SK-MEL-5 (cell line): ENCODE measurements around the gene CTNNBIP1. TPM values are rescaled to one million over a fixed set of nuclear protein-coding genes. Genes with fewer than 3 reads are reported as not detected.
A peak's percentile ranks its signal among the peaks of the same experiment; 100 is the strongest.

Experiments used
- DNase-seq: peaks from one replicate; pipeline ENCODE4 v3.0.0-alpha.2; 2016; ENCODE audit warnings: low read depth, low spot score
- in situ Hi-C: cut with HindIII; loops from 2 replicates; pipeline ENCODE4 v1.10.0; 2016; ENCODE audit warnings: low sequenced_read_pairs, high pct_unique_total_duplicates, low pct_unique_long_range_greater_than_20kb
- total RNA-seq: library from RNA; depleted of rRNA; stranded (reverse); fragments of >200 nt; shearing (Covaris generic); gene quantifications from 2 replicates; pipeline ENCODE4 v1.2.3, GENCODE V29; 2014

CTNNBIP1 gene
- total RNA-seq, 1 experiment from 2014 or later: 38.3 TPM

DNA sequence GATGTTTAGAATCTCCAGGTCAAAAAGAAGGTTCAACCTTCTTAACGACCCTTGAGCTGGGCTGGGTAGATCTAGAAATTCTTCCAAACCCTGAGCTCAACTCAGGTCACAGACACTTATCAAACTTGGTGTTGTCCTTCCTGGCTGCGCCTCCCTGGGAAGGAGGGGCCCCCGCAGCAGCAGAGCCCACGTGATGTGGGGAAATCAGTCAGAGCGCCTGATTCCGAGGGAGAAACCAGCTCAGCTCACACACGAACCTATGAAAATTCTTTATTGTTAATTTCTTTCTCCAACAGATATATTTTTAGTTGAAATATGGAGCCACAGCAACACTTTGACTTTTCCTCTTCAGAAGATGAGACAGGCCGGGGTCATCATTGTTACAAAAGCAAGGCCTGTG is 62.0 kb downstream of the CTNNBIP1 start:
- in situ Hi-C loops: no loop called here
- DNase-seq: no peak

GRCh38 chr1:9847269-9847668 is 62.8 kb downstream of the CTNNBIP1 start:
- no peak for DNase-seq
- in situ Hi-C loops: no loop called here

GRCh38 chr1:9846611-9847171 is 63.4 kb downstream of the CTNNBIP1 start:
- in situ Hi-C loops: no loop called here
- no peak for DNase-seq

DNA sequence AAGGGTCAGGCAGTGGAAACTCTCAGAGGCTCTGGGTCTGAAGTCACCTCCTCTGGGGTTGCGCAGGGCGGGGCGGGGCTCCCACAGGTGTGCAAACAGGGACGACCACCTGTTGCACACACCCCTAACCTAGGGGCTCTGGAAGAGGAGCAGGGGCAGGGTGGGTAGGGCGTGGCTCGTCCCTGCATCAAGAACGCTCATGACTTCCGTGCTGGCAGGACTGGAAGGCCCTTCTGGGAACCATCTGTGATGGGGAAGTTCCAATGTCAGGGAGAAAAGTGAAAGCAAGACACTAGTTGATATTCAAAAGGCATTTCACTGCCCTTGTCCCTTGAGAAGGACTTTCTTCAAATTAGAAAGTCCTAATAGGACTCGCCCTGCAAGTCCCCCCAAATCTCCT is 64.2 kb downstream of the CTNNBIP1 start:
- in situ Hi-C loops: no loop called here

GRCh38 chr1:9844756-9845155 is 65.3 kb downstream of the CTNNBIP1 start:
- in situ Hi-C loops: no loop called here

More for the DNA sequence above, 64.2 kb downstream of the CTNNBIP1 start:
- DNase-seq: no peak

DNA sequence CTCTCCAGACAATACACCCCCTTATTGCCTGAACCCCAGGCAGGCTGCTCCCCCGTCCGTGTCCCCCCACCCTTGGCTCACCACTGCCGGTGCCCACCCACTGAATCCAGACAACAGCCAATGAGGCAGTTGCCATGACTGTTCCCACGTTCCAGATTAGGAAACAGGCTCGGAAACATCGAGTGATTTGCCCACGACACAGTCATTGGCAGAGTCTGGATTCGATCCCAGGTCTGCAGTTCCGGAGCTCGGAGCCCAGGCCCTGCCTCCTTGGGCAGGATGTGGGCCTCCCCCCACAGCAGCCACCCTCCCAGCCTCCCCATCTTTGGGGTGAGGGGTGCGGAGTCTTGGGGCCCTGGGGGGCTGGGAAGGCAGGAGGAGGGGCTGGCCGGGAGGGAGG is 66.0 kb downstream of the CTNNBIP1 start:
- DNase-seq: no peak
- in situ Hi-C loops: no loop called here

More at GRCh38 chr1:9844756-9845155, 65.3 kb downstream of the CTNNBIP1 start:
- DNase-seq: no peak

DNA sequence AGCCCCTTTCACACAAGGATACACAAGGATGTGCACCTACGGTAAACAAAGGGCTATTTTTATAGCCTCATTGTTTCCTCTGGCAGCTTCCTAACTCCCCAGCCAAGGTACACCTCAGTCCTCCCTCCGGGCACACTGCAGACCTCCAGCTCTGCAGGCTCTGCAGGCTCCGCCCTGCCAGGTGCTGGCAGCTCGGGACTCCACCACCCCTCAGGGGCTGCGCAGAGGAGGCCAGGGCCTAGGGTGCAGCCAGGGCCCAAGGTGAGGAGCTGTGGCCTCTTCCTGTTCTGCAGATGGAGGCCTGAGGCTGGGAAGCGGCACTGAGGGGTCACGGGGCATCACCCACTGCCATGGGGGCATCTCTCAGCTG is 66.5 kb downstream of the CTNNBIP1 start:
- no peak for DNase-seq
- in situ Hi-C loops: no loop called here

- in situ Hi-C loops: no loop called here
- DNase-seq: no peak
Measured at GRCh38 chr1:9842781-9843575, 67.1 kb downstream of the CTNNBIP1 start.

DNA sequence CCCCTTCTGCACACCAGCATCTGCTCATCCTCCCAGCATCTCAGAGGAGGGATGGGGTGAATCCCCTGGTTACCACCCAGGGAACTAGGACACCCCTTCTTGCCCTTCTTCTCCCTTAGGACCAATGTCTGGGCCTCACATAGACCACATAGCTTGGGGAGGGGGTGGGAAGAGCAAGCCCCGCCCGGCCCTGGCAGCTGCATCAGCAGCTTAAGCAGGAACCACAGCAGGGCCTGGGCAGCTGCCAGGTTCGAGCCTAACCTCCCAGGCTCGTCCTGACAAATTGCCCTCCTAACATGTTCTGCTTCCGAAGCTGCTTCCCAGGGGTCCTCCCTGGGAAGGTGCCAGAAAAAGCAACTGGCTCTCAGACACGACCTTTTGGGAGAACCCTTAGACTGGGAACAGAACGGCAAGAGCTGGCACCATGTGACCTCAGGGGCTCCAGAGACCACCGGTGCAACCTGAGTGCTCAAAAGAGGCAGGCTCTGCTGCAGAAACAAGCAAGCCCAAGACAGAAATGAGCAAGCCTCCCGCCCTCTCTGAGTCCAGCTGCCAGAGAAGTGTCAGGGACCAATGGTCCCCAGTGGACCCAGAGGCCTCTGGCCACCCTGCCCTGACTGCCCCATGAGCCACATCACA is 67.9 kb downstream of the CTNNBIP1 start:
- DNase-seq: no peak
- in situ Hi-C loops: no loop called here

DNA sequence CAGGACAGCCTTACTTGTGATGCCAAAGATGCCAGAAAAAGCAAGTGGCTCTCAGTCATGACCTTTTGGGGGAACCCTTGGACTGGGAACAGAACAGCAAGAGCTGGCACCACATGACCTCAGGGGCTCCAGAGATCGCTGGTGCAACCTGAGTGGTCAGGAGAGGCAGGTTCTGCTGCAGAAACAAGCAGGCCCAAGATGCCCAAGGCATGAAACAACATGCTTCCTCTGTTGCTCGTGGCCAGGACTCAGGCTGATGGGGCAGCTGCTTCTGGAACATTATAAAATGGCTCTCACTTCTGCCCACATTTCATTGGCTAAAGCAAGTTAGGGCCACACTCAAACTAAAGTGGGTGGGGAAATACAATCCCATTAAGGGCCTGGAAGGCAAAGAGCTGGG is 68.6 kb downstream of the CTNNBIP1 start:
- DNase-seq: no peak
- in situ Hi-C loops: no loop called here

DNA sequence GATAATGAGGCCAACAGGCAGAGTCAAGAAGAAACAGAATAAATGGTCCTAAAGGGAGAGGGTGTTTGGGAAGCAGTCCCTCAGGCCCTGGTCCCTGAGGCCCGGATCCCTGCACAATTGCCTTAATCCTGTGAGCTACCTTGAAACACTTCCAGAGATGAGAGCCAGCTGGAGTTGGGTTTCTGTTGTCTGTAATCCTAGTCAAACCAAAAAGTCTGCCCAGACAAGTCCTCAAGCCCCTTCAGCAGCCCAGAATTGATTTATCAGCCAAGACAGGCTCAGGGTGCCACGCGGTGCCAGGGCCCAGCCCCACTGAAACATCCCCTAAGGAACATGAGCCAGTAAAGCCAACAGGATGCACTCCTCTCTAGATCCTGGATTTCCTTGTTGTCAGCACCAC is 69.9 kb downstream of the CTNNBIP1 start:
- in situ Hi-C loops: no loop called here
- DNase-seq: no peak

- in situ Hi-C loops: no loop called here
- peak; percentile 24 for DNase-seq
Measured at GRCh38 chr1:9838946-9839345, 71.1 kb downstream of the CTNNBIP1 start.

DNA sequence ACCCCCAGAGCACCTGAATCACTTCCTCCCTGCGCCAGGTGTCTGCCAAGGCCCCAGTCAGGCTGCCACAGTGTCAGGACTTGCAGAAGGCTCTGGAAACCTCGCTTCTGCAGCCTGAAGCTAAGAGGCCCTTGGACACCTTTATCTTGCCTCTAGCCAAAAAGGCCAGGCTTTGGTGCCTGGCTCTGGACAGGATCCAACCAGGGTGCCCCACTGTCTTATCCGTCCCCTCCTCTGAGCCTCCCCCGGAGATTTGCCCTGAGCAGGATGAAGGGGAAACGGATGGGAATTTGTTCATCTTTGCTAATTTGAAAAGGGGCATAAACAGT is 73.5 kb downstream of the CTNNBIP1 start:
- DNase-seq: no peak
- in situ Hi-C loops: no loop called here

- DNase-seq: no peak
- in situ Hi-C loops: no loop called here
Measured at GRCh38 chr1:9835758-9836631, 74.1 kb downstream of the CTNNBIP1 start.

GRCh38 chr1:9835404-9835757 is 74.7 kb downstream of the CTNNBIP1 start:
- no peak for DNase-seq
- in situ Hi-C loops: no loop called here

DNA sequence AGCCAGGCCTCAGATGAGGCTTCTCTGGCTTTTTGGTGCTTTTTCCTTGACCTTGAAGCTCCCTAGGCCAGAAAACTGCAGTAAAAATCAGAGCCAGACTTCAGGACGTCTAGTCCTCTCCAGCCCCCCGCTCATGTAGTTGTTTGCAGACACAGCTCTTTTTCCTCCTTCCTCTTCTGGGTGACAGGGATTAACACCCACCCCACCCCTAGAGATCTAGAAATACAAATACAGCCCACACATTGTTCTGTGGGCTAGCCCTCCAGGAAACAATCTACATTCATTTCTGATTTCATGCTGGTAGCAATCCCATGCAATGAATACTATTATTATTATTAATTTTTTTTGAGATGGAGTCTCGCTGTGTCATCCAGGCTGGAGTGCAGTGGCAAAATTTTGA is 76.4 kb downstream of the CTNNBIP1 start:
- no peak for DNase-seq
- in situ Hi-C loops: no loop called here

DNA sequence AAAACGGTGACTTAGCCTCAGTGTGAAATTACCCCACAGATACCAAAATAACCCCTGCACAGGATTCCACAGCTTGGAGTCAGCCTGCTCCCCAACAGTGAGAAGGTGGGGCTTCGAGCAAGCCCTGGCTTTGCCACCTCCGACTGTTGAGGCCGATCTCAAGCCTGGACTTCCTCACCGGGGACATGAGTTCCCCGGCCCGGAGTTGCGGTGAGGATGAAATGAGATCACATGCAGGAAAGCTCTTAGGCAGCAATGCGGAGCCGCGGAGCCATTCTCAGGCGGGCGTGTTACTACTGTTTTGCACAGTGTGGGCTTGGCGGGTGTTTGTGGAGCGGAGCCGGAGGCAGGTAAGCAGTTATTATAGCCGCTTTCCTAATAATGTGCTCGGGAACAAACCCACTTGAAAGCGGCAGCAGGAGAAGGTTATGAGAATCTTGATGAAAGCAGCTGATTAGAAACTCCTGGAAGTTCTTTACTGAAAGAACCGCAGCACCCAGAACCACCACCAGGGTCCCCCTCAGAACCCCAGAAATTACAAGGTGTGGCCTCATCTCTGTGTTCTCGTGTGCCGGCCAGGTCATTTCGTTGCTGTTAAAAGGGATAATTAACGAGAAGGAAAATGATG is 82.4 kb downstream of the CTNNBIP1 start:
- DNase-seq: no peak
- in situ Hi-C loops: no loop called here

DNA sequence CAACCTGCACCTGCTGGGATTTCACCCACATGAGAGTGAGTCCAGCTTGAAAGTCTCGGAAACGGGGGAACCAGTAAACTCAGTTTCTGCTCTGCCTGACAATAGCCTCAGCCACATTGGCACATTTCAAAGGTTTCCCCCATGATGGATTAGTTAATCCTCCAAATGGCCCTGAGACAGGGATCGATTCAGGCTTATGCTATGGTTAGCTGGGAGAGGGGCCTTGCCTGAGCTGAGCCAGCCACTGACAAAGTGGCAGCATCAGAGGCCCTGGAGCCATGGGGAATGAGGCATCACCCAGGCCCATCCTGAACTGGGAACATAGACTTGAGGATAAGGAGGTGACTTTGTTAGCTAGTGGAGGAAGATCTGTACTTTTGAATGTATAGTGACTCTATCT is 83.5 kb downstream of the CTNNBIP1 start:
- in situ Hi-C loops: no loop called here

More for the DNA sequence above, 83.5 kb downstream of the CTNNBIP1 start:
- no peak for DNase-seq
